CD4-positive, alpha-beta T cell treated with Interleukin-4 for 4 hours (primary cell): ENCODE measurements around the gene UVRAG.
"Not testable (repeated sequence)": the region's sequence is repeated elsewhere in the genome, so short reads cannot be mapped to it uniquely, and the experiment has no call there.

Experiments used
- DNase-seq: peaks from one replicate; pipeline ENCODE4 v3.0.0-alpha.2; 2020

Gene UVRAG

GRCh38 chr11:75925785-75926164, 110.8 kb downstream of the UVRAG start:
- DNase-seq, result no peak

- no peak for DNase-seq
Measured at GRCh38 chr11:75929706-75930105, 114.7 kb downstream of the UVRAG start.

GRCh38 chr11:75930534-75930933, 115.5 kb downstream of the UVRAG start:
- DNase-seq, result no peak

GRCh38 chr11:75931124-75931523, 116.1 kb downstream of the UVRAG start:
- DNase-seq, result no peak

- not testable (repeated sequence) for DNase-seq
Measured at GRCh38 chr11:75933736-75934135, 118.7 kb downstream of the UVRAG start.

- DNase-seq, result no peak
Measured at GRCh38 chr11:75934851-75935250, 119.8 kb downstream of the UVRAG start.

GRCh38 chr11:75938543-75938942, 123.5 kb downstream of the UVRAG start:
- no peak for DNase-seq

GRCh38 chr11:75939516-75939915, 124.5 kb downstream of the UVRAG start:
- DNase-seq, result no peak

- DNase-seq, result no peak
Measured at GRCh38 chr11:75939992-75940391, 125.0 kb downstream of the UVRAG start.

- DNase-seq, result no peak
Measured at GRCh38 chr11:75940911-75941310, 125.9 kb downstream of the UVRAG start.

- no peak for DNase-seq
Measured at GRCh38 chr11:75944515-75944914, 129.5 kb downstream of the UVRAG start.

- no peak for DNase-seq
Measured at GRCh38 chr11:75945446-75945845, 130.4 kb downstream of the UVRAG start.

GRCh38 chr11:75945947-75946346, 130.9 kb downstream of the UVRAG start:
- DNase-seq, result no peak

- DNase-seq, result no peak
Measured at GRCh38 chr11:75946531-75947530, 131.8 kb downstream of the UVRAG start.

GRCh38 chr11:75949023-75949672, 134.1 kb downstream of the UVRAG start:
- DNase-seq, result no peak

- no peak for DNase-seq
Measured at GRCh38 chr11:75950141-75950540, 135.1 kb downstream of the UVRAG start.

- DNase-seq, result no peak
Measured at GRCh38 chr11:75954039-75954438, 139.0 kb downstream of the UVRAG start.

- no peak for DNase-seq
Measured at GRCh38 chr11:75955443-75955842, 140.4 kb downstream of the UVRAG start.

- no peak for DNase-seq
Measured at GRCh38 chr11:75959540-75959939, 144.5 kb downstream of the UVRAG start.

- no peak for DNase-seq
Measured at GRCh38 chr11:75964071-75964470, 149.1 kb downstream of the UVRAG start.

- DNase-seq, result no peak
Measured at GRCh38 chr11:75966537-75967287, 151.7 kb downstream of the UVRAG start.

GRCh38 chr11:75968021-75968625, 153.1 kb downstream of the UVRAG start:
- no peak for DNase-seq
